ENCODE results near the gene ZSCAN32.
A peak's percentile ranks its signal among the peaks of the same experiment; 100 is the strongest.

Gene ZSCAN32

GRCh38 chr16:3413730-3414379, 13.1 kb upstream of the ZSCAN32 start:
- Histone ChIP-seq H3K27me3 (ENCODE audit: insufficient read depth, insufficient read length) (no peaks in the 10 kb centered on the region), H3K9me3 (ENCODE audit: insufficient read depth, low read length) (peaks cover 57% of the 10 kb centered on the region), H3K9ac (ENCODE audit: insufficient read length, low read depth) (no peak overlapping the region), H3K4me3 (ENCODE audit: insufficient read length, low read depth) (peak overlapping the region; percentile 27), H3K4me1 (ENCODE audit: insufficient read depth, insufficient read length) (no peaks in the 10 kb centered on the region), H3K36me3 (ENCODE audit: insufficient read depth, insufficient read length, low read length) (peaks cover 7% of the 10 kb centered on the region)
- no peak for TF ChIP-seq ZNF274 (IDR thresholded peaks at IDR 0.05; ENCODE audit: low read depth, low read length)
- TF ChIP-seq SUZ12 (IDR thresholded peaks at IDR 0.05; ENCODE audit: extremely low read depth, insufficient read depth, insufficient read length), result no peak
- TF ChIP-seq YY1 (IDR thresholded peaks at IDR 0.05; ENCODE audit: insufficient read depth, insufficient read length), result no peak
- DNase-seq (ENCODE audit: low read depth, low spot score), result peak; percentile 81

GRCh38 chr16:3408561-3409197, 7.9 kb upstream of the ZSCAN32 start:
- H3K36me3 ChIP-seq (ENCODE audit: insufficient read depth, insufficient read length, low read length), result peaks cover 58% of the 10 kb centered on the region
- no peak for TF ChIP-seq YY1 (IDR thresholded peaks at IDR 0.05; ENCODE audit: insufficient read depth, insufficient read length)
- TF ChIP-seq SUZ12 (IDR thresholded peaks at IDR 0.05; ENCODE audit: extremely low read depth, insufficient read depth, insufficient read length), result no peak
- TF ChIP-seq ZNF274 (IDR thresholded peaks at IDR 0.05; ENCODE audit: low read depth, low read length), result no peak
- DNase-seq (ENCODE audit: low read depth, low spot score), result no peak
- H3K4me3 ChIP-seq (ENCODE audit: insufficient read length, low read depth), result no peak overlapping the region
- H3K27me3 ChIP-seq (ENCODE audit: insufficient read depth, insufficient read length), result no peaks in the 10 kb centered on the region
- no peak overlapping the region for H3K9ac ChIP-seq (ENCODE audit: insufficient read length, low read depth)
- H3K9me3 ChIP-seq (ENCODE audit: insufficient read depth, low read length), result peaks cover 87% of the 10 kb centered on the region
- H3K4me1 ChIP-seq (ENCODE audit: insufficient read depth, insufficient read length), result no peaks in the 10 kb centered on the region

DNA sequence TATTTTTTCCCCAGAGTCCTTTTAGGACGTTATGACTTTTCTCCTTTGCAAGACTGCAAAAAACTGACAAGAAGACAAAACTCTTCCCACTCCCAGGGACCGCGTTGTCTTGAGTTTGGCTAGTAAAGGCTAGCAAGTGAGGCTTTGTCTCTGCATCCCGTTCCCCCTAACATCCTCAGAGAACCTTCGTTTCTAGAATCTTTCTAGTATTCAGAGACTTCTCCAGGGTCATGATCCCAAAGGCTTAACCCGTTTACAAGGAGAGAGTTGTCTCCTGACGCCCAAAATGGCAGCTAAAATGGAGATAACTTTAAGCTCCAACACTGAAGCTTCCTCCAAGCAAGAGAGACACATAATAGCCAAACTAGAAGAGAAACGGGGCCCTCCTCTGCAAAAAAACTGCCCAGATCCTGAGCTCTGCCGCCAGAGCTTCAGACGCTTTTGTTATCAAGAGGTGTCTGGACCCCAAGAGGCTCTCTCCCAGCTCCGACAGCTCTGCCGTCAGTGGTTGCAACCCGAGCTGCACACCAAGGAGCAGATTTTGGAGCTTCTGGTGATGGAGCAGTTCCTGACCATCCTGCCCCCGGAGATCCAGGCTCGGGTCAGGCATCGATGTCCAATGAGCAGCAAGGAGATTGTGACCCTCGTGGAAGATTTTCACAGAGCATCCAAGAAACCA, 1.1 kb upstream of the ZSCAN32 start:
- no peak for DNase-seq (ENCODE audit: low read depth, low spot score)
- H3K9me3 ChIP-seq (ENCODE audit: insufficient read depth, low read length), result peaks cover 43% of the 10 kb centered on the region
- TF ChIP-seq ZNF274 (IDR thresholded peaks at IDR 0.05; ENCODE audit: low read depth, low read length), result no peak
- no peak for TF ChIP-seq SUZ12 (IDR thresholded peaks at IDR 0.05; ENCODE audit: extremely low read depth, insufficient read depth, insufficient read length)
- TF ChIP-seq YY1 (IDR thresholded peaks at IDR 0.05; ENCODE audit: insufficient read depth, insufficient read length), result no peak
- H3K27me3 ChIP-seq (ENCODE audit: insufficient read depth, insufficient read length), result no peaks in the 10 kb centered on the region
- peak overlapping the region; percentile 95 for H3K9ac ChIP-seq (ENCODE audit: insufficient read length, low read depth)
- H3K4me1 ChIP-seq (ENCODE audit: insufficient read depth, insufficient read length), result no peaks in the 10 kb centered on the region
- peak overlapping the region; percentile 89 for H3K4me3 ChIP-seq (ENCODE audit: insufficient read length, low read depth)
- peaks cover 62% of the 10 kb centered on the region for H3K36me3 ChIP-seq (ENCODE audit: insufficient read depth, insufficient read length, low read length)

GRCh38 chr16:3400446-3400778, 392 bp downstream of the ZSCAN32 start:
- no peak for TF ChIP-seq SUZ12 (IDR thresholded peaks at IDR 0.05; ENCODE audit: extremely low read depth, insufficient read depth, insufficient read length)
- no peak for TF ChIP-seq ZNF274 (IDR thresholded peaks at IDR 0.05; ENCODE audit: low read depth, low read length)
- no peak for TF ChIP-seq YY1 (IDR thresholded peaks at IDR 0.05; ENCODE audit: insufficient read depth, insufficient read length)
- Histone ChIP-seq H3K4me1 (ENCODE audit: insufficient read depth, insufficient read length) (no peaks in the 10 kb centered on the region), H3K9me3 (ENCODE audit: insufficient read depth, low read length) (peaks cover 28% of the 10 kb centered on the region), H3K27me3 (ENCODE audit: insufficient read depth, insufficient read length) (no peaks in the 10 kb centered on the region), H3K9ac (ENCODE audit: insufficient read length, low read depth) (peak overlapping the region; percentile 95), H3K4me3 (ENCODE audit: insufficient read length, low read depth) (peak overlapping the region; percentile 89), H3K36me3 (ENCODE audit: insufficient read depth, insufficient read length, low read length) (peaks cover 62% of the 10 kb centered on the region)
- no peak for DNase-seq (ENCODE audit: low read depth, low spot score)

- no peak overlapping the region for H3K4me3 ChIP-seq (ENCODE audit: insufficient read length, low read depth)
- no peak overlapping the region for H3K9ac ChIP-seq (ENCODE audit: insufficient read length, low read depth)
- H3K36me3 ChIP-seq (ENCODE audit: insufficient read depth, insufficient read length, low read length), result peaks cover 69% of the 10 kb centered on the region
- no peak for DNase-seq (ENCODE audit: low read depth, low spot score)
- H3K9me3 ChIP-seq (ENCODE audit: insufficient read depth, low read length), result peaks cover 26% of the 10 kb centered on the region
- no peaks in the 10 kb centered on the region for H3K4me1 ChIP-seq (ENCODE audit: insufficient read depth, insufficient read length)
- no peaks in the 10 kb centered on the region for H3K27me3 ChIP-seq (ENCODE audit: insufficient read depth, insufficient read length)
- TF ChIP-seq ZNF274 (IDR thresholded peaks at IDR 0.05; ENCODE audit: low read depth, low read length) (no peak), SUZ12 (IDR thresholded peaks at IDR 0.05; ENCODE audit: extremely low read depth, insufficient read depth, insufficient read length) (no peak), YY1 (IDR thresholded peaks at IDR 0.05; ENCODE audit: insufficient read depth, insufficient read length) (no peak)
Measured at GRCh38 chr16:3389663-3390338, 11.0 kb downstream of the ZSCAN32 start.

- no peak for DNase-seq (ENCODE audit: low read depth, low spot score)
- Histone ChIP-seq H3K4me3 (ENCODE audit: insufficient read length, low read depth) (no peak overlapping the region), H3K27me3 (ENCODE audit: insufficient read depth, insufficient read length) (no peaks in the 10 kb centered on the region), H3K9me3 (ENCODE audit: insufficient read depth, low read length) (peaks cover 41% of the 10 kb centered on the region), H3K4me1 (ENCODE audit: insufficient read depth, insufficient read length) (no peaks in the 10 kb centered on the region), H3K36me3 (ENCODE audit: insufficient read depth, insufficient read length, low read length) (peaks cover 70% of the 10 kb centered on the region), H3K9ac (ENCODE audit: insufficient read length, low read depth) (no peak overlapping the region)
- TF ChIP-seq YY1 (IDR thresholded peaks at IDR 0.05; ENCODE audit: insufficient read depth, insufficient read length) (no peak), SUZ12 (IDR thresholded peaks at IDR 0.05; ENCODE audit: extremely low read depth, insufficient read depth, insufficient read length) (no peak), ZNF274 (IDR thresholded peaks at IDR 0.05; ENCODE audit: low read depth, low read length) (no peak)
Measured at GRCh38 chr16:3388325-3388724, 12.5 kb downstream of the ZSCAN32 start.

DNA sequence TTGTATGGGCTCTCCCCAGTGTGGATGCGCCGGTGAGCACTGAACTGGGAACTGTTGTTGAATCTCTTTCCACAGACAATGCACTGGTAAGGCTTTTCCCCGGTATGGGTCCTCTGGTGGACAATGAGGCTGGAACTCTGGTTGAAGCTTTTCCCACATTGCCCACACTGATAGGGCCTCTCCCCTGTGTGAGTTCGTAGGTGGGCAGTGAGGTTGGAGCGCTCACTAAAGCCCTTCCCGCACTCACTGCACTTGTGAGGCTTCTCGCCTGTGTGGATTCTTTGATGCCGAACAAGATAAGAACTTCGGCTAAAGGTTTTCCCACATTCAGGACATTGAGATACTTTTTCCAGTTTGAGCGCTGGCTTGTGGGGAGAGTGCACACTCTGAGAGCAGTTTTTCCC, 17.8 kb downstream of the ZSCAN32 start:
- Histone ChIP-seq H3K36me3 (ENCODE audit: insufficient read depth, insufficient read length, low read length) (peaks cover 57% of the 10 kb centered on the region), H3K4me3 (ENCODE audit: insufficient read length, low read depth) (no peak overlapping the region), H3K4me1 (ENCODE audit: insufficient read depth, insufficient read length) (no peaks in the 10 kb centered on the region), H3K9me3 (ENCODE audit: insufficient read depth, low read length) (peaks cover 84% of the 10 kb centered on the region), H3K9ac (ENCODE audit: insufficient read length, low read depth) (no peak overlapping the region), H3K27me3 (ENCODE audit: insufficient read depth, insufficient read length) (no peaks in the 10 kb centered on the region)
- TF ChIP-seq SUZ12 (IDR thresholded peaks at IDR 0.05; ENCODE audit: extremely low read depth, insufficient read depth, insufficient read length) (no peak), YY1 (IDR thresholded peaks at IDR 0.05; ENCODE audit: insufficient read depth, insufficient read length) (no peak), ZNF274 (IDR thresholded peaks at IDR 0.05; ENCODE audit: low read depth, low read length) (no peak)
- DNase-seq (ENCODE audit: low read depth, low spot score), result no peak
